GM13976 (cell line): ENCODE measurements around the gene KPNB1.

Source experiments
- DNase-seq: peaks from one replicate; pipeline ENCODE4 v3.0.0; 2012; ENCODE audit warnings: low spot score
- CTCF ChIP-seq: IDR thresholded peaks from 2 replicates; pipeline ENCODE4 v1.5.1; 2012; ENCODE audit warnings: borderline replicate concordance, mild to moderate bottlenecking; ENCODE audit not compliant: insufficient read depth; ENCODE audit errors: extremely low read depth, missing control alignments, control extremely low read depth
- in situ Hi-C: fragments of 300-500 bp; cut with MboI; formaldehyde crosslinking; loops from one replicate; pipeline ENCODE4 v1.12.0; 2022; ENCODE audit warnings: low sequenced_read_pairs, mixed read lengths, inconsistent platforms; ENCODE audit not compliant: unreplicated experiment

Gene KPNB1

GRCh38 chr17:47694581-47695428, 45.1 kb downstream of the KPNB1 start:
- no peak for TF ChIP-seq CTCF
- in situ Hi-C loops: loop anchor here (10.0 kb wide), 1 partner anchor 100 kb away; no protein-coding TSS in a partner anchor
- DNase-seq: peak; percentile 60

DNA sequence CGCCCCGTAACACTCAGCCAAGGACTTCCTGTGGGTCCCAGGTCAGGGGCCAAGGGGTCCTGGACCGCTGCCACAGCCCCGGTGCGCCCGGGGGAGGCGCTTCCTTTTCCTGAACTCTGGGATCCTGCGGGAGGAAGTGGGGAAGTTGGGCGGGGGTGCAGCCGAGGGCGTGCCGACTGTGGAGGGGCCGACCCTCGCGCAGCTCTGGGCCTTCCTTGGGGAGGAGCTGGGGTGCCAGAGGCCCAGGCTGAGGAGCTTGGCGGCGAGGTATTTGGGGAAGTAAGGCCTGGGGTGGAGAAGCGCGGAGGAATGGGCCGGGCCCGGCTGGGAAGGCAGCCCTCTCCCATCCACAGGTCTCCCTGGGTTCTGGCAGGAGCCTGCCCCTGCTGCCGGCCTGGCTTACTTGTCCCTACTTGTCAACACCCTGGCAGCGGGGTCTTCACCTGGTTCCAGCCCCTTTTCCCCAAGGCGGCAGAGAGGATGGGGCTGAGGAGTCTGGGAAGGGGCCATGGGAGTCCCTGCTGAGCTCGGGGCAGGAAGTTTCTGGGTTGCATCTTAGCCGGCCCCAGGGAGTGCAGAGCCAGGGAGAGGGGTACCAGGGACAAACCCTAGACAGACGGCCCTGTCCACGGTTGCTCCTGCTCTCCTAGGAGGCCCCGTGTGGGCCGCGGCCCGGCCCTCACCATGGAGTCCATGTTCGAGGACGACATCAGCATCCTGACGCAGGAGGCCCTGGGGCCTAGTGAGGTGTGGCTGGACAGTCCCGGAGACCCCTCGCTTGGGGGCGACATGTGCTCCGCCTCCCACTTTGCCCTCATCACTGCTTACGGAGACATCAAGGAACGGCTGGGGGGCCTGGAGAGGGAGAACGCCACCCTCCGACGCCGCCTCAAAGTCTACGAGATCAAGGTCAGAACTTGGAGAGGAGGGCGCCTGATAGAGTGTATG, 46.0 kb downstream of the KPNB1 start:
- DNase-seq: peak; percentile 28
- in situ Hi-C loops: loop anchor here (10.0 kb wide), 1 partner anchor 99 kb away; no protein-coding TSS in a partner anchor
- no peak for TF ChIP-seq CTCF

- TF ChIP-seq CTCF: no peak
- no peak for DNase-seq
- in situ Hi-C loops: loop anchor here (10.0 kb wide), 1 partner anchor 98 kb away; no protein-coding TSS in a partner anchor
These were observed 47.3 kb downstream of the KPNB1 start for GRCh38 chr17:47696717-47697642.

DNA sequence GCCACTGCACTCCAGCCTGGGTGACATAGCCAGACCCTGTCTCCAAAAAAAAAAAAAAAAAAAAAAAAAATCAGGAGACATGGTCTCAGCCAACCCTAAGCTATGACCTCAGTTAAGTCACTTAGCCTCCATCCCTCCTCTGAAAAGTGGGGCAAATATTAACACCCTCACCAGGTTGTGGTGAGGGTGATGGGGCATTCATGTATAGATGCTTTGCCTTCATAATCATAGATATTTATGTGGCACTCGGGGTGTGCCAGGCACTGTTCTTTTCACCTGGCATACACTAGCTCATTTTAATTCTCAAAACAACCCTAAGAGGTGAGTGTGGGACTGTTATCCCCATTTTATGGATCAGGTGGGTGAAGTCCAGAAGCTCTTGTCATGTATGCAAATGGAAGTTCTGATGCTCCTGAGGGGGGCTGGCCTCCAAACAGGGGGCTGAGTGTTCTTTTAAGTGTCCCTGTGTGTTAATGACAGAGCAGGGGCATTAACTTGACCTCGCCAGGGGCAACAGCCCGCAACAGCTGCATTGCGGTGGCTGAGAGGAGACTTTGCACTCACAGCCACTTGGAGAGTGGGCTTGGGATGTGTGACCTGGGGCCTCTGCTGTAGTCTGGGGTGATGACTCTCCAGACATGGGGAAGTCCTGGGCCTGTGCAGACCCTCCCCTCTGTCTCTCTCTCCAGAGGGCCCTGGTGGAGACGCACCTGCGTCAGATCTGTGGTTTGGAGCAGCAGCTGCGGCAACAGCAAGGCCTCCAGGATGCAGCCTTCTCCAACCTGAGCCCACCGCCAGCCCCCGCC, 48.4 kb downstream of the KPNB1 start:
- in situ Hi-C loops: loop anchor here (10.0 kb wide), 1 partner anchor 97 kb away; no protein-coding TSS in a partner anchor
- no peak for DNase-seq

More for the DNA sequence above, 48.4 kb downstream of the KPNB1 start:
- no peak for TF ChIP-seq CTCF
